HG03460 (cell line): ENCODE measurements around the gene NPAS2.

Experiments used
- ATAC-seq: cut with Tn5 transposase; IDR thresholded peaks from one replicate; pipeline ENCODE4 v1.9.1; 2021; ENCODE audit not compliant: unreplicated experiment

NPAS2 gene

GRCh38 chr2:100796499-100797100, 23.3 kb upstream of the NPAS2 start:
- ATAC-seq = no peak

- ATAC-seq = no peak
These were observed 20.3 kb upstream of the NPAS2 start for GRCh38 chr2:100799686-100800085.

GRCh38 chr2:100800915-100801314, 19.0 kb upstream of the NPAS2 start:
- no peak for ATAC-seq

- no peak for ATAC-seq
These were observed 18.5 kb upstream of the NPAS2 start for GRCh38 chr2:100801402-100801801.

GRCh38 chr2:100802066-100802465, 17.9 kb upstream of the NPAS2 start:
- ATAC-seq = no peak

- no peak for ATAC-seq
These were observed 16.6 kb upstream of the NPAS2 start for GRCh38 chr2:100803334-100803733.

- no peak for ATAC-seq
These were observed 13.4 kb upstream of the NPAS2 start for GRCh38 chr2:100806550-100806949.

- ATAC-seq = no peak
These were observed 12.2 kb upstream of the NPAS2 start for GRCh38 chr2:100807707-100808106.

- no peak for ATAC-seq
These were observed 11.4 kb upstream of the NPAS2 start for GRCh38 chr2:100808582-100808981.

GRCh38 chr2:100809506-100809905, 10.4 kb upstream of the NPAS2 start:
- ATAC-seq = no peak

GRCh38 chr2:100810603-100811145, 9.3 kb upstream of the NPAS2 start:
- no peak for ATAC-seq

- no peak for ATAC-seq
These were observed 7.8 kb upstream of the NPAS2 start for GRCh38 chr2:100812116-100812515.

GRCh38 chr2:100812573-100812972, 7.4 kb upstream of the NPAS2 start:
- ATAC-seq = no peak

GRCh38 chr2:100813527-100813926, 6.4 kb upstream of the NPAS2 start:
- ATAC-seq = no peak

- no peak for ATAC-seq
These were observed 5.9 kb upstream of the NPAS2 start for GRCh38 chr2:100814043-100814442.

- ATAC-seq = no peak
These were observed 5.5 kb upstream of the NPAS2 start for GRCh38 chr2:100814453-100814852.

GRCh38 chr2:100817388-100817985, 2.5 kb upstream of the NPAS2 start:
- ATAC-seq = no peak

GRCh38 chr2:100818003-100818605, 1.8 kb upstream of the NPAS2 start:
- ATAC-seq = no peak

- no peak for ATAC-seq
These were observed 1.2 kb upstream of the NPAS2 start for GRCh38 chr2:100818606-100819369.

- ATAC-seq = no peak
These were observed 259 bp downstream of the NPAS2 start for GRCh38 chr2:100820273-100820522.

GRCh38 chr2:100820523-100821254, 750 bp downstream of the NPAS2 start:
- no peak for ATAC-seq
